A673 (cell line): ENCODE measurements around the gene SH3GL3. TPM values are rescaled to one million over a fixed set of nuclear protein-coding genes. Genes with fewer than 3 reads are reported as not detected.

ENCODE experiments used
- BruUV-seq: library from RNA; stranded (reverse); fragments of 400-500 nt; replicated peaks from 2 replicates; lab custom pipeline; 2021; lab: Mats Ljungman, UMichigan
- CTCF ChIA-PET: fragments of 300-600 bp; sonication (Branson Sonifier 250); formaldehyde crosslinking; loops from one replicate; lab custom pipeline; 2022; ENCODE audit warnings: antibody characterized with exemption; lab: Charles Lee
- POLR2A ChIA-PET: fragments of 300-600 bp; sonication (Branson Sonifier 250); formaldehyde crosslinking; loops from one replicate; lab custom pipeline; 2022; ENCODE audit warnings: antibody characterized with exemption; ENCODE audit not compliant: low non-redundant PET; lab: Charles Lee
- DNase-seq: peaks from one replicate; pipeline ENCODE4 v3.0.0-alpha.2; 2015; ENCODE audit warnings: low spot score
- H3K27ac ChIP-seq: fragments of 200-600 bp; sonication (generic); 2 replicates; pipeline ENCODE4 v1.5.1; 2016; ENCODE audit warnings: mixed run types, low read depth, mild to moderate bottlenecking, mixed read lengths, antibody characterized with exemption, low read length; ENCODE audit not compliant: poor library complexity, severe bottlenecking
- H3K27me3 ChIP-seq: fragments of 200-600 bp; sonication (generic); replicated peaks from 2 replicates; pipeline ENCODE4 v1.6.1; 2017; ENCODE audit warnings: mixed run types, low read depth, mild to moderate bottlenecking, mixed read lengths, antibody characterized with exemption, low read length; ENCODE audit not compliant: insufficient read depth, poor library complexity
- H3K36me3 ChIP-seq: fragments of 200-600 bp; sonication (generic); 2 replicates; pipeline ENCODE4 v1.6.1; 2016; ENCODE audit warnings: mixed run types, mild to moderate bottlenecking, mixed read lengths, antibody characterized with exemption, low read length; ENCODE audit not compliant: insufficient read depth, poor library complexity, severe bottlenecking
- H3K4me1 ChIP-seq: fragments of 200-600 bp; sonication (generic); 2 replicates; pipeline ENCODE4 v1.6.1; 2017; ENCODE audit warnings: mixed run types, mild to moderate bottlenecking, mixed read lengths, antibody characterized with exemption, low read length; ENCODE audit not compliant: insufficient read depth, poor library complexity, severe bottlenecking
- H3K4me3 ChIP-seq: fragments of 200-600 bp; sonication (generic); 2 replicates; pipeline ENCODE4 v1.5.1; 2016; ENCODE audit warnings: low read depth, mixed run types, mild to moderate bottlenecking, mixed read lengths, low read length; ENCODE audit not compliant: poor library complexity, severe bottlenecking
- H3K9me3 ChIP-seq: fragments of 200-600 bp; sonication (generic); 2 replicates; pipeline ENCODE4 v1.6.1; 2016; ENCODE audit warnings: mixed run types, low read depth, mild to moderate bottlenecking, mixed read lengths, antibody characterized with exemption, low read length; ENCODE audit not compliant: poor library complexity, severe bottlenecking
- EZH2 ChIP-seq: fragments of 200-600 bp; sonication (generic); IDR thresholded peaks from 2 replicates; pipeline ENCODE4 v1.6.1; 2017; ENCODE audit warnings: borderline replicate concordance, low read depth, mild to moderate bottlenecking, mixed read lengths, antibody characterized with exemption, low read length; ENCODE audit not compliant: poor library complexity, severe bottlenecking
- intact Hi-C: fragments of 100-400 bp; cut with micrococcal nuclease; formaldehyde crosslinking; loops from one replicate; pipeline ENCODE4 v1.10.0; 2022; ENCODE audit not compliant: unreplicated experiment
- total RNA-seq: library from RNA; stranded (reverse); gene quantifications from 2 replicates; pipeline ENCODE4 v1.2.3, GENCODE V29; 2021
- TF ChIP-seq, protein P1 (sequence below): fragments of 300-800, 200-600 bp; sonication (generic); conservative IDR thresholded peaks from 2 replicates; pipeline ENCODE4 v1.5.1; 2017; ENCODE audit warnings: low read depth, mild to moderate bottlenecking, antibody characterized with exemption, low read length, moderate library complexity, mixed read lengths

SH3GL3 gene
- total RNA-seq, 1 experiment from 2014 or later = 25.6 TPM

DNA sequence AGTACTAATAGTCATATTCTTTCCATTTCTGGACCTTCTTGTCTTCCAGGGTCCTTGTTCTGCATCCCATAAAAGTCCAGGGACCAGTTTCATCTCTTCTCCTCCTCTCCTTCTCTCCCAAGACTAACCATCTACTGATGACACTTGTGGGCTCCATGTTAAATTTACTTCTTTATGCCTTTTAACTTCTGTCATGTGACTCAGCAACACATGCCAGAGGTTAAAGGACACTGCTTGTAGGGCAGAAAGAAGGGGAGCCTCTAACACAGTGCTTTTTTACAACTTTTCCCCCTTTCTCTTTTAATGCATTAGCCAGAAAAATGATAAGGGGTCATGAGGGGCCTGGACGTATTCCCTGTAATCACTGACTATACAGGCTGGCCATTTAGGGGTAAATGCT lies 10.0 kb downstream of the SH3GL3 start:
- no peaks in the 10 kb centered on the region for H3K27me3 ChIP-seq
- no peak for DNase-seq
- H3K4me3 ChIP-seq = no peak overlapping the region
- TF ChIP-seq EZH2 = no peak
- TF ChIP-seq, protein P1, sequence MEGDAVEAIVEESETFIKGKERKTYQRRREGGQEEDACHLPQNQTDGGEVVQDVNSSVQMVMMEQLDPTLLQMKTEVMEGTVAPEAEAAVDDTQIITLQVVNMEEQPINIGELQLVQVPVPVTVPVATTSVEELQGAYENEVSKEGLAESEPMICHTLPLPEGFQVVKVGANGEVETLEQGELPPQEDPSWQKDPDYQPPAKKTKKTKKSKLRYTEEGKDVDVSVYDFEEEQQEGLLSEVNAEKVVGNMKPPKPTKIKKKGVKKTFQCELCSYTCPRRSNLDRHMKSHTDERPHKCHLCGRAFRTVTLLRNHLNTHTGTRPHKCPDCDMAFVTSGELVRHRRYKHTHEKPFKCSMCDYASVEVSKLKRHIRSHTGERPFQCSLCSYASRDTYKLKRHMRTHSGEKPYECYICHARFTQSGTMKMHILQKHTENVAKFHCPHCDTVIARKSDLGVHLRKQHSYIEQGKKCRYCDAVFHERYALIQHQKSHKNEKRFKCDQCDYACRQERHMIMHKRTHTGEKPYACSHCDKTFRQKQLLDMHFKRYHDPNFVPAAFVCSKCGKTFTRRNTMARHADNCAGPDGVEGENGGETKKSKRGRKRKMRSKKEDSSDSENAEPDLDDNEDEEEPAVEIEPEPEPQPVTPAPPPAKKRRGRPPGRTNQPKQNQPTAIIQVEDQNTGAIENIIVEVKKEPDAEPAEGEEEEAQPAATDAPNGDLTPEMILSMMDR = no peak
- intact Hi-C loops = no loop called here
- POLR2A ChIA-PET = no interaction called here
- H3K27ac ChIP-seq = no peak overlapping the region
- no peaks in the 10 kb centered on the region for H3K36me3 ChIP-seq
- BruUV-seq = no TSS peak
- CTCF ChIA-PET = no interaction called here
- peaks cover 4% of the 10 kb centered on the region for H3K4me1 ChIP-seq
- H3K9me3 ChIP-seq = no peaks in the 10 kb centered on the region

DNA sequence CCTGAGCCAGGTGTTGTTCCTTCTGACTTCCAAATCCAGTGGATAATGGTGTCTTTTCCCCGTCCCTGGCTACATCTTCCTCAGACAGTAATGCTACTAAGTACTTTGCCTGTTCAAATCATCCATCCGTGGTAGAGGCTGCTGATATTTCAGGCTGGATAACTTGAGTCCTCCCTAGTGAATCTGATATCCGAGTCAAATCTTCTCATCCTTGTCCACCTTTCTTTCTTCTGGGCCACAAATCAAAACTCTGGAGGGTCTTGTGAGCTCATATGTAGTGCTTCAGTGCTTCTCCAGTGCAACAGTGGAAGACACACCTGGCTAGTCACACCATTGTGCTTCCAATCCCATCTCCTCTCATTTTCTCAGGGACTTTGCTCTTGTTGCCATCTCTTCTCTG lies 11.2 kb downstream of the SH3GL3 start:
- ChIA-PET POLR2A (no interaction called here), CTCF (no interaction called here)
- Histone ChIP-seq H3K9me3 (no peaks in the 10 kb centered on the region), H3K27me3 (no peaks in the 10 kb centered on the region), H3K4me3 (no peak overlapping the region), H3K36me3 (no peaks in the 10 kb centered on the region), H3K4me1 (peaks cover 4% of the 10 kb centered on the region), H3K27ac (no peak overlapping the region)
- no TSS peak for BruUV-seq
- no peak for DNase-seq
- TF ChIP-seq EZH2 = no peak
- TF ChIP-seq, protein P1 = no peak
- intact Hi-C loops = no loop called here

DNA sequence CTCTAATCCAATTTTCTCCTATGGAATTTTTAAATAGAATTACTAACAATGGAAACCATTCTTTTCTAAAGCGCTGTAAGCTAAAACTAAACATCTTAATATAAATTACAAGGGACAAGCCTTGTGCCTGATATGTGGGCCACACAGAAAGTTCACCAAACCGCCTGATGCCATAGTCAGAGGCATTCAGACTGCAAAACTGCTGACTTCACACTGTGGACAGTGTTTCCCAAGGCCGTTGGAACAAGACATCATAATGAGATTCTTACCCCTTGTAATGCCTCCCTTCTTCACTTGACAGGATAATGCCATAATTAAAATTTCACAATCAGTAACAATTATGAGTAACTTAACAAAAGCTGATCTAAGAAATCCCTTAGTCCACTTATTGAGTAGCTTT lies 14.9 kb downstream of the SH3GL3 start:
- intact Hi-C loops = no loop called here
- Histone ChIP-seq H3K27ac (no peak overlapping the region), H3K9me3 (no peaks in the 10 kb centered on the region), H3K4me1 (peaks cover 4% of the 10 kb centered on the region), H3K27me3 (no peaks in the 10 kb centered on the region), H3K36me3 (no peaks in the 10 kb centered on the region), H3K4me3 (no peak overlapping the region)
- DNase-seq = peak; percentile 51
- BruUV-seq = no TSS peak
- TF ChIP-seq EZH2 = no peak
- TF ChIP-seq, protein P1 = no peak
- CTCF ChIA-PET = no interaction called here
- POLR2A ChIA-PET = no interaction called here
